NCI-H526 treated with DMSO at 0.1 percent for 48 hours (cell line): Measurements from ENCODE around the gene ANKRD22.
"Not testable (repeated sequence)": the region's sequence is repeated elsewhere in the genome, so short reads cannot be mapped to it uniquely, and the experiment has no call there.

Source experiments
- DNase-seq: peaks from one replicate; lab custom pipeline; 2025; lab: John Stamatoyannopoulos, UW

Gene ANKRD22

DNA sequence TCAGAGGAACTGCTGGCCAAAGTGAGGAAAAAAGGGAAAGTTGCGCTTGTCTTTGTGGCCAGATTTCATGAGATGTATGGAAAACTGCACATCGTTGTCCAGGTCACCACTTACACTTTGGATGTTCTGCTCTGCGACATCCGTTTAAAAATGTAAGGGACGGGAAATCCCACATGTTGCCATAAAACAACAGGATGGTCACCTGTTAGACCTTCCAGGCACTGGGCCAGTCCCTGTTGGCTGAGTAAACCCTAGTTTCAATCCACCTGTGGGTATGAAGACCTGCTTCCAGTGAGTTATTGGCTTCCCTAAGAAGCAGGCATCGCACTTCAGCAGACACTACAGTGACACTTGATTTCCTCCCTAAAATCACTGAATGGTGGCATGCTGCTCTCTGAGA, 25.7 kb upstream of the ANKRD22 start:
- no peak for DNase-seq

- no peak for DNase-seq
Observed at GRCh38 chr10:88875081-88875480, 23.4 kb upstream of the ANKRD22 start.

GRCh38 chr10:88874281-88874680, 22.6 kb upstream of the ANKRD22 start:
- DNase-seq = no peak

- DNase-seq = no peak
Observed at GRCh38 chr10:88873757-88874156, 22.1 kb upstream of the ANKRD22 start.

DNA sequence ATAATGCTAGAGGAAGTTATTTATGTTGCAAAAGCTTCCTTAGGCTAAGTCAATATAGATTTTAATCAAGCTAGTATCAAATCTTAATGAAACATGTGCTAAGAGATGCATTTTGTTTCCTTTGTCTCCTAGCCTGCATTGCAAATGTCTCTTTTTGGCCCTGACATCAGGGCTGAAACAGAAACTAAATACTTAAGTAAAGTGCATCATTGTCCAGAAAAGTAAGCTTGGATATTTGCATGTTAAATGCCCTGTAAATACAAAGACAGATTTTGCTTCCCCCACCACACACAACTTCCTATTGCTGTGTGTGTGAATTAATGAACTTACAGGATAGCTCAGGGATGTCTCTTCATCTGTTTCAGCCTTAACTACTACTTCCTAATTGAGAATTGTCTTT, 18.4 kb upstream of the ANKRD22 start:
- DNase-seq = no peak

DNA sequence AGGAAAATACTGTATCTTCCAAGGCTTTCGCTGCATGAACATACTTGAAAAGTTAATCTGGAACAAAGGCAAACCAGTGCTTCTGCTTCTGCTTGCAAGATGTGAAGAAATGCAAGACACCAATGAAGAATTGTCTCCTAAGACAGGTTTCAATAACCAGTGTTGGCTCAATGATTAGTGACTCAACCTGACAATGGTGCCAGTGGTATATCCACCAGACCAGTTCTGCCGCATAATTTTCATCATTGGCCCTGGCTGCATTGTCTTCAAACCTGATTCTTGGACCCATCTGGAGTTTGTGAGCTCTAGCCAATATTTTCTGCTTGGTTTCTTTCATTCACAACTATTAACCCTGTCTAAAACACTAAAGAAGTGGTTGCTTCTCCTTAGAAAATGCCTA, 14.8 kb upstream of the ANKRD22 start:
- DNase-seq = no peak

- no peak for DNase-seq
Observed at GRCh38 chr10:88865281-88865876, 13.7 kb upstream of the ANKRD22 start.

DNA sequence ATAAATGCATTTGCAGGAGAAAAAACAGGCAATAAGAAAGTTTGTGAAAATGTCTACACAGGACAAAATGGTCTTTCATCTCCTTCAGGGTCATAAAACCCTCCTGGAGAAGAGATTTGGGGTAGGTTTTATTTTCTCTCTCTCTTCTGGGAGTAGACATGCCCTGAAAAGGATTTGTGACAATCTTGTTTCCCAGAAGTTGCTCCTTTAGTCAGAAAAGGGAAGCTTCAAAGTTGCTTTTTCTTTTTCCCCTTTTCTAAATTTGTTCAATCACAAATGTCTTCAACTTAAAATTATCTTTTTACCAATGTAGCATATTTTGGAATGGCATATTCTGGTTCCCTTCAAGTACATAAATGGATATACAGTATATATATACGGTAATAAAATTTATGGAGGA, 9.4 kb upstream of the ANKRD22 start:
- no peak for DNase-seq

GRCh38 chr10:88858491-88858890, 6.8 kb upstream of the ANKRD22 start:
- DNase-seq = no peak

DNA sequence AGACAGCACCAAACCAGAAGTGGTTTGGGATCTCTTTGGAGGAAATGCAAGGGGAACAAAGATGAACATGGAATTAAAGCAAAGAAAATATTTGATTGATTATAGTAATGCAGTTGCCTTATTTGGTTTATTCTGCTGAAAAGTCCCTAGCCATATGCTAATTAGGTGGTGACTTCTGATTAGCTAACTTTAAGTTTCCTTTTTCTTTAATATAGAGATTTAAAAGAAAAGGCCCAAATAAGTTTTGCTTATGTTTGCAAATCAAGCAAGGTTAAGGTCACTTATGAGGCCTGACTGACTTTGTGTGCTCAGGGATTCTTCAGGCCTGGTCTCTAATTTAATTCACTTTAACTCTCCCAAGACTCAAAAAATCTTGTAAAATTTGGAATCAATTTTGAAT, 6.2 kb upstream of the ANKRD22 start:
- no peak for DNase-seq

- no peak for DNase-seq
Observed at GRCh38 chr10:88854684-88855083, 3.0 kb upstream of the ANKRD22 start.

DNA sequence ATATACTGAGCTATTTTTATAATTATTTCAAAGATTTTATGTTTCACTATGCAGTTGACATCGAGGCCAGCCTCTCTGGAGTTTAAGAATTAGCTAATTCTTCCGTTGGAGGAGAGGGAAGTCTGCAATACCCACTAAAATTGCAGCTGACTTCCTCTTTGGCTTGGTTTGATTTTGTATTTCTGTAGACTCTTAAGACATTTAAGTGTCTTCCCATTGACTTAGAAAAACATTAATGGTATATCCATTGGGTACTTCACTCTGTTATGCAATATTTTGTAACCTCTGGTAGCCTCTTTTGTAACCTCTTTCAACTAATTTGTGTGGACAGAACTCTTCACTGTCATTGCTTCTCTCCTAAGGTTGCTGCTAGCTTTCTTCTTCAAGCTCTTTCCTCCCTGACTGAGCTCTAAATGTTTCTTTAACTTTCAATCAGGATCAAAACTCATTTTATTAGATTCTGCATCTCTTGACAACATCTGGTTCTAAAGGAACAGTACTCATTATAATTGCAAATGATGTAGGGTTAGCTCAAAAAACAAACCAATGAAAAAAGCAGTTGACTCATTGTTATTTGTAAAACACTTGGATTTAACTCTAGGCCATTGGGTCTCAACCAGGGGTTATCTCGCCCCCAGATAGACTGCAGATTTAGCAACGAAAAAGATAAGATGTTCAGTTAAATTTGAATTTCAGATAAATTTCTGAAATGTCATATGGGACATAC, 1.7 kb upstream of the ANKRD22 start:
- no peak for DNase-seq

GRCh38 chr10:88852327-88852726, 683 bp upstream of the ANKRD22 start:
- DNase-seq = no peak

DNA sequence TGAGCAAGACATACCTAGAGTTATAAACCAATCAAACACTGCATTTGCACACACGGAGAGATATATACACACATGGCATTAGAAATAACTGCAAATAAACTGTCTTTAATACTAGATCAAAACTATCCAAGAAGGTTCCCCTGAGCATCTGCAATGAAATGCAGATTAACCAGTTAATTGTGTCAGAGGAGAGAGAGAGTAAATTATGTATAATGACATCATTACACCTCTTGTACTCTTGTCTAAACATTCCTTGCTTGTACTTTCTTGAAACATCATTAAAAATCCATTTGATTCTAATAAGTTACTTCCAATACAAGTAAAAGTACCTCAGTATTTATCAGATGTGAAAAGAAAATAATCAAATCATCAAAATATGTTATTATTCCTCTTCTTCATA, 932 bp downstream of the ANKRD22 start:
- DNase-seq = no peak

DNA sequence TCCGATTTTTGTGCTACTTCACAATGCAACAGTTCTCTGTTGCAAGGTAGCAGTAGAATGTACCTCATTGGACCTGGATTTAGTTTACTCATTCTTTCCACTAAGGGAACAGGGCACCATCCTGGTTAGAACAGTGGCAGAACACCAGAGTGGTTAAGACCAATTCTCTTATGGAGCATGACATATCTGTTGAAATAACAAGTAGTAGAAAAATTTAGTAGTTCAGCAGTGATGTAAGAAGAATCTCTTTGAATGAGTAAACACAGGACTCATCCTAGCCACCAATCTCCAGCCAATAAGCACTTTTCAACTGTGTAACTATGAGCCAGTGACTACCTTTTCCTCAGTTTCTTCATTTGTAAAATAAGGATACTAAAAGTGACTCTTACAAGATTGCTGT, 2.4 kb downstream of the ANKRD22 start:
- DNase-seq = no peak

DNA sequence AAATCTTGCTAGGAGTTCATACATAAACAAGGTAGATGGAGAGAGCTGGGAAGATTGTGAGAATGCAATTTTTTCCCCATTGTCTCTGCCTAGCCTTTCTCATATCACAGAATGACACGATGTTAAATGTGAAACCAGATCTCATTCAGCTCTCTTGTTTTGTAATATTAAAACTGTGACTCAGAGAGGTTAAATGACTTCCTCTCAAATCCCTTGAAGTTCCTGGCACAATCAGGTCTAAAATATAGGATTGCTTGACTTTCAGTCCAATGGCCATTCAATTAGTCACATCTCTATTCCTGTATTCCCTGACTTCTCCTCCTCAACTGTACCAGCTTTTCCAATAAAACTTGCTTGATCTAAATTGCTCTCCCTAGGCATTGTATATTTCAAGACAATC, 3.1 kb downstream of the ANKRD22 start:
- DNase-seq = no peak

GRCh38 chr10:88843171-88843570, 8.5 kb downstream of the ANKRD22 start:
- DNase-seq = no peak

DNA sequence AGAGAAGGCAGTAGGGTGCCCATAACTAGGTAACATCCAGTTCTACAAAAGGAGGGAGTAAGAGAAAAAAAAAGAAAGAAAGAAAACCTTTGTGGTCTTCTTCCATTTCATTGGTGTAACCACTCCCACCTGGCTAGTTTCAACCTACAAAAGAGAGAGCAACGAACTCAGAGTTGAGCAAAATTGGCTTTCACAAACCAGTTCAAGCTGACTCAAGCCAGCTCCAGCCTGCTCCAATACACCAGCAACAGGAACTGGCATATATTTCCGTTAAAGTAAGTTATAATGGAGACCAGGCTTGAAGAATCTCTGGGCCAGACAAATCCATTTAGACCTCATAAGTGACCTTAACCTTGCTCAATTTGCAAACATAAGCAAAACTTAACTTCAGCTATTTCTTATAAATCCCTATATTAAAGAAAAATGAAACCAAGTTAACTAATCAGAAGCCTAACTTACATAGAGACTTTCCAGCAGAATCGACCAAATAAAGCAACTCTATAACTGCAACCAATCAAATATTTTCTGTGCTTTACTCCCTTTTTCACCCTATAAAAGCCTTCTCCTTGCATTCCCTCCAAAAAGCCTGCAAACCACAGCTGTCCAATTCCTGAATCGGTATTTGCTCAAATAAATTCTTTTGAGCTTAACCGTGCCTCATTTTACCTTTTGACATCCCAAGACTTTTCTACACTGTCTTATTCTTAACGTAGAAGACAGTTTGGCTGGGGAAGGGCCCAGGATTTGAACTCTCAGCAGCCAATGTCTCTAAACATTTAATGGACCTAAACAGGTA, 10.1 kb downstream of the ANKRD22 start:
- no peak for DNase-seq

DNA sequence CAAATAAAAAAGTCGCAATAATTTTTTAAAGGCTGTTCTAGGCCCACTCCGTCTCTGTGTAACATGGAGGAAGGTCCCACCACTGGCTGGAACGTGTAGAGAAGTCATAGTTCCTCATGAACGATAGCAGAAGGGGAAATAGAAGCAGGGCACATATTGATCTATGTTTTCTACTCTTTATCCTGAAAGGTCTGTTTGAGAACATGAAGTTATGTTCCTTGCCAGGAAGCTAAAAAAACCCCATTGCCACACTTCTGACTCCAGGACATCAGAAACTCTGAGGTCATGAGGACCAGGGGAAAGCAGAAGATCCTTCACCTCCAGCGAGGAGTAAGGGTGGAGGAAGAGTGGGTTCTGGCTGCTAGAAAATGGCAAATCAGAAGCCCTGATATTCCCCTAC, 10.8 kb downstream of the ANKRD22 start:
- DNase-seq = no peak

- no peak for DNase-seq
Observed at GRCh38 chr10:88840104-88840503, 11.5 kb downstream of the ANKRD22 start.

DNA sequence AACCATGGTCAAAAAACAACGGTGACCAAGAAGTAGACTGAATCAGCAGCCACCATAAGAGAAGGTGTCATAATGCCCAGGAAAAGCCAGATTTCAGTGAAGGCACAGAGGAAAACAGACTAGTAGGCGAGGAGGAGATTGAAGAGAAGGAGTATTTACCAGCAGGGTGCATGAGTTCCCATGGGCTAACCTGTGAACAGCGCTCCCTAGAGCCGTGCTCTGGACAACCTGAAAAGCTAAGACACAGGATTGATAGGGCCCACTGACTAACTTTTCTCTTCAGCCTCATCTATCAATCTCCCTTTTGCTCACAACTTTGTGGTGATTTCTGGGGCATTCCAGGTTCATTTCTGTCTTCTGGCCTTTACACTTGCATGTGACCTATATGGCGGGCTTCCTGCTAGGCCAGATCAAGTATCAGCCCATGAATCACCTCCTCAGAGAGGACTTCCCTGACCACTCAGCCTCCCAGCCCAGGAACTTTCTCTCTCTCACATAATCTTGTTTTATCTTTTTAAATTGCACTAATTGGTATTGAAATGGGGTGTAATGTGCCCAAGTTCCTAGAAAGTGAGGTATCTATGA, 12.8 kb downstream of the ANKRD22 start:
- no peak for DNase-seq

DNA sequence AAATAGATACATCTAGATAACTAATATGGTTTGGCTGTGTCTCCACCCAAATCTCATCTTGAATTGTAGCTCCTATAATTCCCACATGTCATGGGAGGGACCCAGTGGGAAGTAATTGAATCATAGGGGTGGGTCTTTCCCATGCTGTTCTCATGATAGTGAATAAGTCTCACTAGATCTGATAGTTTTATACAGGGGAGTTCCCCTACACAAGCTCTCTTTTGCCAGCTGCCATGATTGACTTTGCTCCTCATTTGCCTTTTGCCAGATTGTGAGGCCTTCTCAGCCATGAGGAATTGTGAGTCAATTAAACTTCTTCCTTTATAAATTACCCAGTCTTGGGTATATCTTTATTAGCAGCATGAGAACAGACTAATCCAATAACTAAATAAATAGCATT, 14.0 kb downstream of the ANKRD22 start:
- not testable (repeated sequence) for DNase-seq

DNA sequence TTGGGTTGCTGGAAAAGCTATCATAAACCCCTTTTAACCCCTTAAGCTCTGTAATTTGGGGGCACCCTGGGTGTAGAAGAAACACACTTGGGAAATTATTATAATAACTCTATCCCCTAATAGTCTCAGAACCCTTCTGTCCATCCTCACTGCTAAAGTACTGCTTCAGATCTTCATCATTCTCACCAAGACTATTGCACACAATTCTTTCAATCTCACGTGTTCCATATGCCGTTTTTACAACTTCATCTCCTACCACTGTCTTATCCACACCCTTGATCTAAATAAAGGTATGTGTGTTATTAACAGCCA, 15.8 kb downstream of the ANKRD22 start:
- DNase-seq = no peak
